Measurements from ENCODE around the gene ZBP1. TPM values are rescaled to one million over a fixed set of nuclear protein-coding genes. Genes with fewer than 3 reads are reported as not detected.

Gene ZBP1
- total RNA-seq, 1 experiment from 2014 or later = 2.9 TPM

GRCh38 chr20:57595041-57596030 is 24.9 kb downstream of the ZBP1 start:
- Mint-ChIP-seq H3K36me3 (ENCODE audit: insufficient read depth, unreplicated experiment) (peaks cover 4% of the 10 kb centered on the region), H3K27ac (ENCODE audit: unreplicated experiment) (no peak overlapping the region), H3K9me3 (ENCODE audit: low read depth, unreplicated experiment) (no peaks in the 10 kb centered on the region), H3K4me1 (ENCODE audit: low read depth, unreplicated experiment) (peaks cover 19% of the 10 kb centered on the region), H3K27me3 (ENCODE audit: unreplicated experiment) (peaks cover 39% of the 10 kb centered on the region), H3K4me3 (ENCODE audit: low read depth, unreplicated experiment) (no peak overlapping the region)
- TF ChIP-seq CTCF (IDR thresholded peaks at IDR 0.05; ENCODE audit: unreplicated experiment) = no peak
- CTCF ChIA-PET = interaction anchor here (0.6 to 3.1 kb wide), 7 partner anchors 27 to 1029 kb away, joined by 3 to 18 read pairs (median 4); no protein-coding TSS in a partner anchor
- no TSS peak for BruUV-seq (replicated peaks)
- DNase-seq = no peak
- intact Hi-C loops (cut with micrococcal nuclease; ENCODE audit: unreplicated experiment) = loop anchor here (10.0 kb wide), 1 partner anchor 211 kb away; no protein-coding TSS in a partner anchor

- Mint-ChIP-seq H3K4me1 (ENCODE audit: low read depth, unreplicated experiment) (peaks cover 15% of the 10 kb centered on the region), H3K27ac (ENCODE audit: unreplicated experiment) (no peak overlapping the region), H3K4me3 (ENCODE audit: low read depth, unreplicated experiment) (no peak overlapping the region), H3K36me3 (ENCODE audit: insufficient read depth, unreplicated experiment) (peaks cover 4% of the 10 kb centered on the region), H3K27me3 (ENCODE audit: unreplicated experiment) (peaks cover 47% of the 10 kb centered on the region), H3K9me3 (ENCODE audit: low read depth, unreplicated experiment) (no peaks in the 10 kb centered on the region)
- DNase-seq = peak; percentile 80
- CTCF ChIA-PET = interaction anchor here (0.6 to 3.1 kb wide), 9 partner anchors 9 to 617 kb away, joined by 3 to 18 read pairs (median 4); no protein-coding TSS in a partner anchor
- BruUV-seq (replicated peaks) = no TSS peak
- TF ChIP-seq CTCF (IDR thresholded peaks at IDR 0.05; ENCODE audit: unreplicated experiment) = peak; percentile 95
- intact Hi-C loops (cut with micrococcal nuclease; ENCODE audit: unreplicated experiment) = loop anchor here (1.0 to 10.0 kb wide), 2 partner anchors 80 to 210 kb away; no protein-coding TSS in a partner anchor
Observed at GRCh38 chr20:57594092-57594951, 25.9 kb downstream of the ZBP1 start.

- peaks cover 15% of the 10 kb centered on the region for H3K4me1 Mint-ChIP-seq (ENCODE audit: low read depth, unreplicated experiment)
- BruUV-seq (replicated peaks) = no TSS peak
- TF ChIP-seq CTCF (IDR thresholded peaks at IDR 0.05; ENCODE audit: unreplicated experiment) = no peak
- no peak overlapping the region for H3K4me3 Mint-ChIP-seq (ENCODE audit: low read depth, unreplicated experiment)
- H3K27me3 Mint-ChIP-seq (ENCODE audit: unreplicated experiment) = peaks cover 47% of the 10 kb centered on the region
- DNase-seq = no peak
- H3K9me3 Mint-ChIP-seq (ENCODE audit: low read depth, unreplicated experiment) = no peaks in the 10 kb centered on the region
- H3K36me3 Mint-ChIP-seq (ENCODE audit: insufficient read depth, unreplicated experiment) = peaks cover 4% of the 10 kb centered on the region
- H3K27ac Mint-ChIP-seq (ENCODE audit: unreplicated experiment) = no peak overlapping the region
- intact Hi-C loops (cut with micrococcal nuclease; ENCODE audit: unreplicated experiment) = loop anchor here (10.0 kb wide), 1 partner anchor 209 kb away; no protein-coding TSS in a partner anchor
- CTCF ChIA-PET = interaction anchor here (0.5 to 3.0 kb wide), 3 partner anchors 66 to 1213 kb away, joined by 4 to 17 read pairs (median 4); no protein-coding TSS in a partner anchor
Observed at GRCh38 chr20:57593134-57593886, 26.9 kb downstream of the ZBP1 start.

Data from Calu3 (cell line).